NCI-H1436 treated with DMSO at 0.1 percent for 48 hours (cell line): Measurements from ENCODE around the gene NEUROD2.
A peak's percentile ranks its signal among the peaks of the same experiment; 100 is the strongest.

Experiments used
- DNase-seq: peaks from one replicate; lab custom pipeline; 2025; lab: John Stamatoyannopoulos, UW

NEUROD2 gene

DNA sequence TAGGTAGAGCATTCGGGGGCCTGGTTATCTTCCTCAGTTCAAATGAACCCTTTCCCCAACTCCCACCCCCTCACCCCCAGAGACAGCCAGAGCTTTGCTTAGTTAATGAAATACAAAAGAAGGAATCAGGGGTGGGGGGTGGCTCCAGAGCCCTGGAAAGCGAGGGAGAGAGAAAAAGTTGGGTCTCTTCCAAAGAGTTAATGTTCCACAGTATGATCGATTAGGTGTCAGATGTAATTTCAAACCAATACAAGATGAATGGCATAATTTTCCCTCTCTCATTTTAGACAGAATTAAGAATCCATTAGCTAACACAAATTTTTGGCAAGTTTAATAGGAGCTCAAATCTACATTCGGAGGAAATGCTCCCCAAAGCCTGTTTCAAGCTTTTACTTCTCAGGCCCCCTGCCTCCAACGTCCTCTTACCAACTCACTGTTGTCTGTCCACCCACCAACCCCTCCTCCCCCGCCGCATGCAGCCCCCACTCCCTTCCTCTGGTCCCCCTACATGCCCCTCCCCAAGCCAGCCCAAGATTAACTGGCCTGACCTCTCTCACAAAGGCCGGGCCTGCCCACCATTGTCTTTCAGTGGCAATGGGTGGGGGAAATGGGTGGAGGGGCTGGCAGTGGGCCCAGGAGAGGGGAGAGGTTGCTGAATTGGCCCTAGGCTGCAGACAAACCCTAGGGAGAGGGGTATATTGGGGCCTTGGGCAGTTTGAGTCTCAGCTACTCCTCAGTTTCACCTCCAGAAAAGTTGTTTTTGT lies 28.2 kb downstream of the NEUROD2 start:
- no peak for DNase-seq

DNA sequence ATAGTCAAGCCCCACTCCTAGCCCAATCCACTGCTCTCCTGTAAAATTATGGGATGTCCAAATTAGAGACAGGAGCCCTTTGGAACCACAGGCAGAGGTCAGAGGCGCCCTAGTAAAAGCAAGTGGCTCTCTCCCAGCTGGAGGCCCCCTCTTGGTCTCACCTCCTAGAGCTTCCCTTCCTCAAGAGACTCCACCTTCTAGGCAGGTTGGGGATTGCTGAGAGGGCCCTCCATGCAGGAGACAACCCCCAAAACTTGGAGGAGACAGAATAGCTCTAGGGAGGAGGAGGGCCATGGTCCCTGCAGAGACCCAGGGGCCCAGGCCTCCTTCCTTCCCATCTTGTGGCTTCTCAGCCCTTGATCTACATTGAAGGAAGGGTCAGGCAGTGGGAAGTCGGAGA lies 29.4 kb downstream of the NEUROD2 start:
- no peak for DNase-seq

DNA sequence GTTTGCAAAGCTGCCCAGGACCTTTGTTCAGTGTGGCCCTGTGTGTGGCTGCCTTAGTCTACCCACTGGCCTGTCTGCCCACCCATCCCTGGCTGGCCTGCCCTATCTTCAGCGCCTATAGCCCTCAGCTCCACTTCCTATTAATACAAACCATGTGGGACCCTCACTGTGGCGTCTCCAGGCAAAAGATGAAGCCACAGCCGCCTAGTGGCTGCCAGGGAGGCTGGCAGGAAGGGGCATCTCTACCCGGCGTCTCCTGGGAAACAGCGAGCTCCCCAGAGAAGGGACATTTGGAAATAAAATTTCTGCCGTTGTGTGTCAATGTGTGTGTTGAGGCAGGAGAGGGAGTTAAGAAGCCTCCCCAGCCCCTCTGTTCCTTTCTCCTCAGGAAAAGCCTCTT lies 31.5 kb downstream of the NEUROD2 start:
- DNase-seq = peak; percentile 31

DNA sequence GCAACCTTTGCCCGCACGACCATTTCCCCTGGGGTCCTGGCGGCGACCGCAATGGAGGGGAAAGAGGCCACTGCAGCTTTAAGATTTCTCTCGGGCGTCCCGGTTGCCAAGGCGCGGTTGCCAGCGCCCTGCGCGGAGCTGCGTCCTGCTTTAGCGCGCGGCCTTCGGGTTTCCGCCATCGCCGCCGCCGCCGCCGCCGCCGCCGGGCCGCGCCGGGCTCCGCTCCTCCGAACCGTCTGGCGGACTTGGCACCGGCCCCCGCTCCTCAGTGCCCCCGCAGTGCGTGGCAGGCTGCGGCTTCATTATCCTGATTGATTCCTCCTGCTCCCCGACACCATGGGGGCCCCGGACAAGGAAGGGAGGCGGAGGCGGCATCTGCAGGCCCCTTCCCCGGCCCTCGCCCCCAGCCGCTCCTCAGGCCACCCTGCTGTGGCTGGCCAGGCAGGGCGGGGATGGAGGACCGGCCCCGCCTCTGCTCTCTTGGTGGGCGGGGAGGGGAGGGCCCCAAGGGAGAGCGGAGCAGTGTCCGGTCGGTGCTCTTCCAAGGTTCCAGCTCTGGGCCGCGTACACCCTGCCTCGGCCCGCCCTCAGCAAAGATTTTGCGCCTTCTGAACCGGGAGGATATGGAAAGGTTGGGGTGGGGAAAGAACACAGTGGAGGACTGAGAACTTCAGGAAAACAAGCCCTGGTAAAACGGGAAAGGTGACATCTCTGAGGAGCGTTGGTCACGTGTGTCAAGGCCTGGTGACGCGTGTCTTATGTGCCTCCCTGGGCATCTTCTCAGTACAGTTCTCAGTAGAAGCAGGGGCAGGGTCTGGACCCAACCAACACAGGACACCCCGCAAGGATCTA lies 34.0 kb downstream of the NEUROD2 start:
- no peak for DNase-seq

DNA sequence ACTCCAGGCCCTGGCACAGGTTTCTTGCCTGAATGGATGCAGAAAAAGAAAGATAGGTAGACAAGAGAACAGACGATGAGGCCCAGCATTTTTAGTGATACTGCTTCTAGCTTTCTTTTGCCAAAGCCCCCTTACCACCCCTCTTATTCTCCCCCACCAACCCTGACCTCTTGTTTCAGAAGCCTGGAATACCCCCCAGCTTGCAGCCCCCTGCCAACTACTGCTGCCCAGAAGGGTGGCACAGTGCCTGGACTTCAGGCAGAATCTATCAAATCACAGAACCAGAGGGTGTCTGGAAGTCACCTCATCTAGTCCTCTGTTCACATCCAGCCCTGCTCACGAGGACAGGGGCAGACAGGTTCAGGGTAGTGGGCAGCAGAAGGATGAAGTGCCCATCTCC lies 35.6 kb downstream of the NEUROD2 start:
- DNase-seq = no peak

DNA sequence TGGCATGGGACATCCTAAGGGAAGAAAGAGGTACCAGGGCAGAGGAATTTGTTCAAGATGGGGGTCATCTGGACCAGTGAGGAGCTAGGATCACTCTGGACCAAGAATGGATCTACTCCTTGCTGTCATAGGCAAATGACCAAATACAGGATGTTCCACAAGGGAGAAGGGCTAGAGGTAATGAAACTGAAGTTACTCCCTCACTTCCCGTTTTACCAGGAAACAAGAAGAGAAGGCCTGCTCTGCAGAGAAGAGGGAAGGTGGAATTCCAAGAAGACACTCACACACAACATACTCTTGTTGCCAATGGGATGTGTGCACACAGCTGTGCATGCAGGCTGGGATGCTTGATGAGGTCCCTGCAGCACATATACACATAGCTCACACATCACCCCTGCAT lies 38.6 kb downstream of the NEUROD2 start:
- DNase-seq = no peak

DNA sequence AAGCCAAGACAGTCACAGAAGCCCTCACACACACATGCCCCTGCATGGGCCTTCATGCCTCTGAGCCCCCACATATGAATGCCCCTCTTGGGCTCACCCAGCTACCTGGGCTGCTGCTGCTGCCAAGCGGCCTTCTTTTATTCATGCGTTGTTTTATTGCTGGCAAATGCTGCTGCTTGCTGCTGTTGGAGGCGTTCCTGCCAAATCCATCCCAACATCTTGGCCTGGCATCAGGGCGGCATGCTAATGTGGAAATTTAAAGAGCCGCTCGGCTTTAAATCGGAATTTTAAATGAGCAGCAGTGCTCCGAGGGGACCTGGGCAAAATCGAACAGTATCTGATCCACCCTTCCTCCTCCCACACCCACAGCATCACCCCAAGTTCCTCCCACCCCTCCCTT lies 39.0 kb downstream of the NEUROD2 start:
- DNase-seq = no peak

DNA sequence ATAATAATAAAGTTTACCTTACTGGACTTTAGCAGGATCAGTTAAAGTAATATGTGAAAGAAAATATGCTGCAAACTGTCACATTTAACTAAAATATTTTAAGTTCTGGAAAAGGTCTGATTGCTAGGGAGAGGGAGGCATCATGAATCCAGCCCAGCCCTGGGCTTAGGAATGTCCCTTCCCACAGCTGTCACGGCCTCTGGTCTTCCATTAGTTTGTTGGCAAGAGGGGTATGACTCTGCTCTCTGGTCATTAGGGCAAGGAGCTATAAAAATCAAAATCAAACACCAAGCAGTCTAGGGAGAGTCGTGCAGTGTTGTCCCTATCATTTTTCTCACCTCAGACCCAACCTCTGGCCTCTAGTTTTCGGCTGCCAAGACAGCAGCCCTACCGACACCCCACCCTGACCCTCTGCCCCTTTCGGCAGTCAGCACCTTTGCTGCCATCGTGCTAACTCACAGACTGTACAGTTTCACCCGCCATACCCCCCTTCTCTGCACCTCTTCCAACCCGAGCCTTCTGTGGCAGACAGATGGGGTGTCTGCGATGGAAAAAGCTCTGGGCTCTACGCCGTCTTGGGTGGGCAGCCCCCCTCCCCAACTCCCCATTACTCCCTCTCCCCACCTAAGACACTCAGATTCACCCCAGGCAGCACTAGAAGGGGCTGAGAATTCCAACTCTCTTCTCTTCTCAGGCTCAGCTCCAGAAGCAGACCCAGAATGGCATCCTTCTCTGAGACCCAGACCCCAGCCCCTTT lies 41.4 kb downstream of the NEUROD2 start:
- no peak for DNase-seq

DNA sequence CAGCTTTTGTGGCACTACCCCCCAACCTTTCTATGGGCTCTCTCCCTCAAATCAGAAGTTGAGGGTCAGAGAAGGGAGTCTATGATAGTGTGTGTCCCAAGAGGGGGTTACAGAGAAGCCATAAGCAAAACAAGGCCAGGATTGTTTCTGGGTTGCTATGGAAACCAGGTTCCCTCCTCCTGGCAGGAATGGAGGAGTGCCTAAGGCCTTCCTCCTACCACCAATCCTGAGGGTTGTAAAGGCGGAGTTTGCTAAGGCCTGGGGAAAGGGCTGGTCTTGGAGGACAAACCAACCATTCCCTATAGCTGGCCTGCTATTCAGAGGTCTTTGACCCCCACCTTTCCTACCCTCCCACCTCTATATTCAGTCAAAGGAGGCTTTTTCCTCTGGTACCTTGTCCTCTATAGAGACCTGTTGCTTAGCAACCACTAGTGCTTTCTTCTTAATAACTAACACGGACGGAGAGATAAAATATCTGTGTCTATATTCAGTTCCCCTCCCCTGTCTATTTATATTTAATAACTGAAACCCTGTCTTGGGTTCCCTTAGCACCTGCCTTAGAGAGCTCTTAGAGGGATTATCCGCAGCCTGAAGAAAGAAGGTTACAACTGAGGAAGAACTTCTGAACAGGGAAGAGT lies 43.4 kb downstream of the NEUROD2 start:
- peak; percentile 75 for DNase-seq

DNA sequence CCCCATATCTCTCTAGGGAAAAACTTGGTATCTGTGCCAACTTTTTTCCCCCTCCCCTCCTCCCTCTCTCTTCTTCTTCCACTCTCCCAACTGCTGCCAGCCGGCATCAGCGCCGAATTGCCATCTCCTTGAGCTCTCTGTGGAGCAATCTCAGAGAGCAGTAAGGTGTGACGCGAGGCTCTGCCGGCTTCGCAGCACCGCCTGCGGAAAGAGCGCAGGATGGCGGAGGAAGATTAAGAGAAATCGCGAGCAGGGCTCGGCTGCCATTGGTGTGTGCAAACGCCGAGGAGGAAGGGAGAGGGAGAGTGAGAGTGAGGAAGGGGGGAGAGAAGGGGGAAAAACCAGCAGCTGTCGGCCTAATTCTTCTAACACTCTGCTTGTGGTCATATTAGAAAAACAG lies 44.2 kb downstream of the NEUROD2 start:
- DNase-seq = peak; percentile 22

DNA sequence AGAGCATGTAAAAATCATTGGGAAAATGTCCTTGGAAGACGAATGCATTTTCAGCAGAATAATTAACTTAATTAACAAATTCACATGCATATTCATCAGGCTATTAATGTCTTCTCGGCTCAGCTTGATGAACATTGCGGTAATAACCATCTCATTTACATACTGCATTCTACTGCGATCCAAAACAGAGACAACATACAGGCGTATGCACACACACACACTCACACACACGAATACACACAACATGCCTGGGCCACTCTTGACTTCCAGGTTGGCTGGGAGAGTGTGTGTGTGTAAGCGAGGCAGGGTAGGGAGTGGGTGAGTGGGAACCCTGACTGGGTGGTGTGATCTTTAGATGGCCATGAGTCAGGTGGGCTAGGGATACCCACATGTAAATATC lies 44.7 kb downstream of the NEUROD2 start:
- no peak for DNase-seq

DNA sequence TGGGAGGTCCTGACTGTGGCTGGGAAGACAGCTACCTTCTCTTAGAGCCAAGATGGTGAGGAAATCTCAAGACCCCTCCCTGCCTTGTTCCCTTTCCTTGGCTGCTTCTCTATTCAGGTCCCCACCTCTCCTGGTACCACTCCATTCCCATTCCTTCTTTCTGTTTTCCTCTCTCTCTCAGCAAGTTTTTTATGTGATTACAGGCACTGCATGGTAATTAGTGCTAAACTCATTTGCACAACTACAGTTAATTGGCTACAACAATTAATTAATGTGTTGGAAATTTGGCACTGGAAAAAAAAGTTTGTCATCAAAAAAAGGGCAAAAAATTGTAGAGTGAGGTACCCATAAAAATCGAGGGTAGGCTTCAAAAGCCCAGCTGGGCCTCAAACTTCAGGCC lies 45.3 kb downstream of the NEUROD2 start:
- no peak for DNase-seq

DNA sequence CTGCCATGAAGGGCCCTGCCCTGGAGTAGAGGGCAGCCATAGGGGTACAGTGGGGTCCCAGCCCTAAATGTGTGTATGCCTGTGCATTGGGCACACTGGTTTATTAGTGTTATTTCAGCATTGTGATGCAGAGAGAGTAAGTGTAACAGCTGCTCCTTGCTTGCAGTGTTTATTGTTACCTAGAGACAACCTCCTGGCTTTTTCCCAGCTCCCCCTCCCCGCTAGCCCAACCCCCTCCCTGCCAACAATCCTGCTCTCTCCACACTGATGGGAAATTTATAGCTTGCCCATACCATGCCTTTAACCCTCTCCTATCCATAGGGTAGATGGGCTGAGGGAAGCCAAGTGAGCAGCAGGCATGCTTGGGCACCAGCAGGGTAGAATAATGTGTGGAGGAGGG lies 51.3 kb downstream of the NEUROD2 start:
- no peak for DNase-seq

DNA sequence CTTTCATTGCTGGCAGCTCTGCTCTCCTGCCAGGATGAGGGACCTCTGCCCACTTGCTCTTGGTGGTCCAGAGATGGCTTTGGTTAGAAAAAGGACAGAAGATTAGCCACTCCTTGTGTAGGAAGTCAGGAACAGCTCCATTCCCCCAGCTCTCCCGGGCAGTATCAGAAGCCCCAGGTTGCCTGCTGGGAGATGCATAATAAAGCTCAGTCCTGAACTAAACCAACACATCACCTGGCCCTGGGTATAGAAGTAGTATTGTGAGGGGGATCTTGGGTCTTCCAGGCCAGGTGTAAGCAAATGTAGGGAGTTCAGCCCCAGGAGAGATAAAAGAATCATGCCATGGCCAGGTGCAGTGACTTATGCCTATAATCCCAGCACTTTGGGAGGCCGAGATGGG lies 52.4 kb downstream of the NEUROD2 start:
- no peak for DNase-seq
